Neural cell (in vitro differentiated cells): Measurements from ENCODE around the gene CCDC85C. TPM values are rescaled to one million over a fixed set of nuclear protein-coding genes. Genes with fewer than 3 reads are reported as not detected.

ENCODE experiments used
- H2AFZ ChIP-seq: fragments of 200-600, 300-800 bp; sonication (generic), shearing (Covaris generic); 2 replicates; pipeline ENCODE4 v1.6.0; 2014; ENCODE audit warnings: low read depth, mild to moderate bottlenecking, antibody characterized with exemption, low read length, moderate library complexity
- H3F3A ChIP-seq: fragments of 200-600 bp; shearing (Covaris generic); 2 replicates; pipeline ENCODE4 v1.6.1; 2016; ENCODE audit warnings: mild to moderate bottlenecking, moderate library complexity, mixed read lengths, antibody characterized with exemption, low read length; ENCODE audit not compliant: insufficient read depth, poor library complexity, severe bottlenecking
- H3K27ac ChIP-seq: fragments of 200-600, 300-800 bp; sonication (generic), shearing (Covaris generic); 2 replicates; pipeline ENCODE4 v1.5.1; 2014; ENCODE audit warnings: mild to moderate bottlenecking, low read length, moderate library complexity
- H3K27me3 ChIP-seq: fragments of 300-800, 200-600 bp; sonication (generic), shearing (Covaris generic); 2 replicates; pipeline ENCODE4 v1.6.0; 2014; ENCODE audit warnings: mild to moderate bottlenecking, low read depth, low read length, moderate library complexity; ENCODE audit not compliant: insufficient read depth
- H3K36me3 ChIP-seq: fragments of 300-800, 200-600 bp; sonication (generic), shearing (Covaris generic); 2 replicates; pipeline ENCODE4 v1.5.1; 2014; ENCODE audit warnings: mild to moderate bottlenecking, antibody characterized with exemption, low read length, moderate library complexity; ENCODE audit not compliant: insufficient read depth
- H3K4me2 ChIP-seq: fragments of 300-800, 200-600 bp; sonication (generic), shearing (Covaris generic); 2 replicates; pipeline ENCODE4 v1.6.0; 2014; ENCODE audit warnings: mild to moderate bottlenecking, low read length
- H3K4me3 ChIP-seq: fragments of 300-800, 200-600 bp; sonication (generic), shearing (Covaris generic); 2 replicates; pipeline ENCODE4 v1.5.1; 2014; ENCODE audit warnings: mild to moderate bottlenecking, low read length, moderate library complexity
- H3K79me2 ChIP-seq: fragments of 200-600 bp; shearing (Covaris generic); replicated peaks from 2 replicates; pipeline ENCODE4 v1.6.0; 2014; ENCODE audit warnings: mild to moderate bottlenecking, low read length, moderate library complexity; ENCODE audit not compliant: insufficient read depth
- H3K9ac ChIP-seq: fragments of 300-800, 200-600 bp; sonication (generic), shearing (Covaris generic); 2 replicates; pipeline ENCODE4 v1.6.1; 2016; ENCODE audit warnings: mild to moderate bottlenecking, low read length, mixed read lengths
- H3K9me2 ChIP-seq: fragments of 200-600 bp; shearing (Covaris generic); 2 replicates; pipeline ENCODE4 v1.6.1; 2016; ENCODE audit warnings: mild to moderate bottlenecking, low read length, mixed read lengths; ENCODE audit not compliant: insufficient read depth
- H3K9me3 ChIP-seq: fragments of 200-600, 300-800 bp; sonication (generic), shearing (Covaris generic); 2 replicates; pipeline ENCODE4 v1.6.1; 2016; ENCODE audit warnings: mild to moderate bottlenecking, mixed run types, low read length, moderate library complexity, mixed read lengths
- H4K20me1 ChIP-seq: fragments of 200-600 bp; shearing (Covaris generic); 2 replicates; pipeline ENCODE4 v1.6.1; 2016; ENCODE audit warnings: mild to moderate bottlenecking, mixed run types; ENCODE audit not compliant: insufficient read depth
- EP300 ChIP-seq: fragments of 450-650 bp; conservative IDR thresholded peaks from 2 replicates; pipeline ENCODE4 v1.6.1; 2014; ENCODE audit warnings: antibody characterized with exemption, mild to moderate bottlenecking, moderate library complexity; ENCODE audit not compliant: poor library complexity, severe bottlenecking
- EZH2 ChIP-seq: fragments of 200-600, 300-800 bp; shearing (Covaris generic), sonication (generic); IDR thresholded peaks from 2 replicates; pipeline ENCODE4 v1.6.1; 2014; ENCODE audit warnings: antibody characterized with exemption, low read length, borderline replicate concordance, mild to moderate bottlenecking; ENCODE audit not compliant: insufficient read depth, poor library complexity, severe bottlenecking
- MXI1 ChIP-seq: fragments of 450-650 bp; conservative IDR thresholded peaks from 2 replicates; pipeline ENCODE4 v1.6.1; 2014; ENCODE audit warnings: antibody characterized with exemption, mild to moderate bottlenecking; ENCODE audit not compliant: poor library complexity, severe bottlenecking
- POLR2AphosphoS5 ChIP-seq: IDR thresholded peaks from 2 replicates; pipeline ENCODE4 v1.6.1; 2012
- RAD21 ChIP-seq: fragments of 450-650 bp; conservative IDR thresholded peaks from 2 replicates; pipeline ENCODE4 v1.6.1; 2014; ENCODE audit warnings: antibody characterized with exemption, mild to moderate bottlenecking, moderate library complexity
- SMC3 ChIP-seq: fragments of 450-650 bp; conservative IDR thresholded peaks from 2 replicates; pipeline ENCODE4 v1.6.1; 2014; ENCODE audit warnings: antibody characterized with exemption, mild to moderate bottlenecking, moderate library complexity; ENCODE audit not compliant: poor library complexity
- TAF1 ChIP-seq: IDR thresholded peaks from 2 replicates; pipeline ENCODE4 v1.6.1; 2012; ENCODE audit warnings: low read depth
- polyA plus RNA-seq: library from polyadenylated mRNA; depleted of rRNA; stranded (reverse); fragments of >200 nt; gene quantifications from 2 replicates; pipeline ENCODE4 v1.2.3, GENCODE V29; 2014
- TF ChIP-seq, protein P1 (sequence below): IDR thresholded peaks from 2 replicates; pipeline ENCODE4 v1.6.1; 2012; ENCODE audit warnings: borderline replicate concordance
- TF ChIP-seq, protein P2 (sequence below): fragments of 450-650 bp; IDR thresholded peaks from 2 replicates; pipeline ENCODE4 v1.5.1; 2014; ENCODE audit warnings: antibody characterized with exemption, mild to moderate bottlenecking, moderate library complexity; ENCODE audit not compliant: poor library complexity, severe bottlenecking

CCDC85C gene
- polyA plus RNA-seq, 1 donor from 2014 or later = 24.8 TPM

DNA sequence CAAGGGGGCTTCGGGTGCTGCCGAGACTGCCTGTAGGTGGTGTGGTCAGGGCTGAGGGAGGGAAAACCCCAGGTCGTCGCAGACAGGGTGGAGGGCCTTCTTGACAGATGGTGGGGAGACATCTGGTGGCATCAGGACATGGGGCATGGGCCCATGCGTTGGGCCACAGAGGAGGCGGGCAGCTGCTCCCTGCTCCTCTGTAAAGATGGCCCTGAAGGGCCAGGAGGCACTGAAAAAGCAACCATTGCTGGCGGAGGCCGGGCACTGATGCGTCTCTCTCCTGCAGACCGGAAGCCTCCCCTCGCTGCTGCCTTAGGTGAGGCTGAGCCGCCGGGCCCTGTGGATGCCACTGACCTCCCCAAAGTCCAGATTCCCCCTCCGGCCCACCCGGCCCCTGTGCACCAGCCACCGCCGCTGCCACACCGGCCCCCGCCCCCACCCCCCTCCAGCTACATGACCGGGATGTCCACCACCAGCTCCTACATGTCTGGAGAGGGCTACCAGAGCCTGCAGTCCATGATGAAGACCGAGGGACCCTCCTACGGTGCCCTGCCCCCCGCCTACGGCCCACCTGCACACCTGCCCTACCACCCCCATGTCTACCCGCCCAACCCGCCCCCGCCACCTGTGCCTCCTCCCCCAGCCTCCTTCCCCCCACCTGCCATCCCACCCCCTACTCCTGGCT is 94.0 kb downstream of the CCDC85C start:
- H3K79me2 ChIP-seq = no peaks in the 10 kb centered on the region
- no peaks in the 10 kb centered on the region for H3K9me2 ChIP-seq
- no peaks in the 10 kb centered on the region for H3K9me3 ChIP-seq
- no peaks in the 10 kb centered on the region for H3K36me3 ChIP-seq
- no peaks in the 10 kb centered on the region for H4K20me1 ChIP-seq
- no peak overlapping the region for H2AFZ ChIP-seq
- no peaks in the 10 kb centered on the region for H3F3A ChIP-seq
- H3K27me3 ChIP-seq = no peaks in the 10 kb centered on the region
- no peak for TF ChIP-seq RAD21
- no peak for TF ChIP-seq MXI1
- TF ChIP-seq EP300 = no peak
- no peak for TF ChIP-seq POLR2AphosphoS5
- TF ChIP-seq EZH2 = no peak
- TF ChIP-seq, protein P1, sequence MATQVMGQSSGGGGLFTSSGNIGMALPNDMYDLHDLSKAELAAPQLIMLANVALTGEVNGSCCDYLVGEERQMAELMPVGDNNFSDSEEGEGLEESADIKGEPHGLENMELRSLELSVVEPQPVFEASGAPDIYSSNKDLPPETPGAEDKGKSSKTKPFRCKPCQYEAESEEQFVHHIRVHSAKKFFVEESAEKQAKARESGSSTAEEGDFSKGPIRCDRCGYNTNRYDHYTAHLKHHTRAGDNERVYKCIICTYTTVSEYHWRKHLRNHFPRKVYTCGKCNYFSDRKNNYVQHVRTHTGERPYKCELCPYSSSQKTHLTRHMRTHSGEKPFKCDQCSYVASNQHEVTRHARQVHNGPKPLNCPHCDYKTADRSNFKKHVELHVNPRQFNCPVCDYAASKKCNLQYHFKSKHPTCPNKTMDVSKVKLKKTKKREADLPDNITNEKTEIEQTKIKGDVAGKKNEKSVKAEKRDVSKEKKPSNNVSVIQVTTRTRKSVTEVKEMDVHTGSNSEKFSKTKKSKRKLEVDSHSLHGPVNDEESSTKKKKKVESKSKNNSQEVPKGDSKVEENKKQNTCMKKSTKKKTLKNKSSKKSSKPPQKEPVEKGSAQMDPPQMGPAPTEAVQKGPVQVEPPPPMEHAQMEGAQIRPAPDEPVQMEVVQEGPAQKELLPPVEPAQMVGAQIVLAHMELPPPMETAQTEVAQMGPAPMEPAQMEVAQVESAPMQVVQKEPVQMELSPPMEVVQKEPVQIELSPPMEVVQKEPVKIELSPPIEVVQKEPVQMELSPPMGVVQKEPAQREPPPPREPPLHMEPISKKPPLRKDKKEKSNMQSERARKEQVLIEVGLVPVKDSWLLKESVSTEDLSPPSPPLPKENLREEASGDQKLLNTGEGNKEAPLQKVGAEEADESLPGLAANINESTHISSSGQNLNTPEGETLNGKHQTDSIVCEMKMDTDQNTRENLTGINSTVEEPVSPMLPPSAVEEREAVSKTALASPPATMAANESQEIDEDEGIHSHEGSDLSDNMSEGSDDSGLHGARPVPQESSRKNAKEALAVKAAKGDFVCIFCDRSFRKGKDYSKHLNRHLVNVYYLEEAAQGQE = no peak
- no peak for TF ChIP-seq TAF1
- TF ChIP-seq SMC3 = no peak
- TF ChIP-seq, protein P2, sequence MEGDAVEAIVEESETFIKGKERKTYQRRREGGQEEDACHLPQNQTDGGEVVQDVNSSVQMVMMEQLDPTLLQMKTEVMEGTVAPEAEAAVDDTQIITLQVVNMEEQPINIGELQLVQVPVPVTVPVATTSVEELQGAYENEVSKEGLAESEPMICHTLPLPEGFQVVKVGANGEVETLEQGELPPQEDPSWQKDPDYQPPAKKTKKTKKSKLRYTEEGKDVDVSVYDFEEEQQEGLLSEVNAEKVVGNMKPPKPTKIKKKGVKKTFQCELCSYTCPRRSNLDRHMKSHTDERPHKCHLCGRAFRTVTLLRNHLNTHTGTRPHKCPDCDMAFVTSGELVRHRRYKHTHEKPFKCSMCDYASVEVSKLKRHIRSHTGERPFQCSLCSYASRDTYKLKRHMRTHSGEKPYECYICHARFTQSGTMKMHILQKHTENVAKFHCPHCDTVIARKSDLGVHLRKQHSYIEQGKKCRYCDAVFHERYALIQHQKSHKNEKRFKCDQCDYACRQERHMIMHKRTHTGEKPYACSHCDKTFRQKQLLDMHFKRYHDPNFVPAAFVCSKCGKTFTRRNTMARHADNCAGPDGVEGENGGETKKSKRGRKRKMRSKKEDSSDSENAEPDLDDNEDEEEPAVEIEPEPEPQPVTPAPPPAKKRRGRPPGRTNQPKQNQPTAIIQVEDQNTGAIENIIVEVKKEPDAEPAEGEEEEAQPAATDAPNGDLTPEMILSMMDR = no peak
- H3K27ac ChIP-seq = no peak overlapping the region
- no peak overlapping the region for H3K4me2 ChIP-seq
- no peak overlapping the region for H3K9ac ChIP-seq
- no peak overlapping the region for H3K4me3 ChIP-seq

DNA sequence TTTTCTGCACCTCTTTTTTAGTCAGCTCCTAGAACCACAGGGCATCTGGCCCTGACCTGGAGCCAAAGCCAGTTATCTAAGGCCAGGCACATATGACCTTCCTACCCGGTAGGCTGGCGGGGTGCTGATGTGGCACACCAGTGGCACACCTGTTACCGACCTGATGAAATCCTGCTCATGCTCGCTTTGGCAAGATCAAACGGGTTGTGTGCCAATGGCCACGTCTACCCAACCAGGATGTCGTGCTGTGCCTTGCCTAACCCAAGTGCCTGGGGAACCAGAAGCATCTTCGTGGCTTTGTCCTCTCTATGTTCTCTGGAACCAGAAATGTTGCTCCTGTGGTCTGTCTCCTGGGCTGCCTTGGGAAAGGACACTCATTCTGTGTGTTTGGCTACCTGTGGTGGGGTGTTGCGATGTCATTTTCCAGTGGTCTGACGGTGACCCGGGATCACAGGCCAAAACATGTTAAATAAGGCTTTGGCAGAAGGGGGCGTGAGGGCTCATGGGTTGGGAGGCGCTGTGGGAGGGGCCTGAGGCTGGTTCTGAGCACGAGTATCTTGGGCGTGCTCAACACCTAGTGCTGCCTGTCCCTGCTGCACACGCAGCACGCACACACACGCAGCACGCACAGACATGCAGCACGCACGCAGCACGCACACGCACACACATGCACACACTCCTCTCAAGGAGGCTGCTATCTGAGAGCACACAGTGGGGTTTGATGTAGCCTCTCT is 94.9 kb downstream of the CCDC85C start:
- TF ChIP-seq, protein P2 = no peak
- no peak for TF ChIP-seq SMC3
- no peak for TF ChIP-seq POLR2AphosphoS5
- TF ChIP-seq EZH2 = no peak
- TF ChIP-seq EP300 = no peak
- TF ChIP-seq, protein P1 = no peak
- no peak for TF ChIP-seq RAD21
- TF ChIP-seq MXI1 = no peak
- no peak for TF ChIP-seq TAF1
- H3K9ac ChIP-seq = no peak overlapping the region
- no peak overlapping the region for H2AFZ ChIP-seq
- H3F3A ChIP-seq = no peaks in the 10 kb centered on the region
- H3K4me3 ChIP-seq = no peak overlapping the region
- H3K27me3 ChIP-seq = no peaks in the 10 kb centered on the region
- no peak overlapping the region for H3K27ac ChIP-seq
- H3K79me2 ChIP-seq = no peaks in the 10 kb centered on the region
- no peaks in the 10 kb centered on the region for H3K9me2 ChIP-seq
- H4K20me1 ChIP-seq = no peaks in the 10 kb centered on the region
- no peaks in the 10 kb centered on the region for H3K36me3 ChIP-seq
- no peaks in the 10 kb centered on the region for H3K9me3 ChIP-seq
- H3K4me2 ChIP-seq = no peak overlapping the region
